Left lung (tissue), 10 donors: ENCODE data around the gene ICA1. TPM values are rescaled to one million over a fixed set of nuclear protein-coding genes. Genes with fewer than 3 reads are reported as not detected.

Experiments
- ATAC-seq: fragments of 200-7000 bp; cut with Tn5 transposase; one replicate; pipeline ENCODE4 v1.9.1; 2020; ENCODE audit warnings: moderate library complexity
- DNase-seq, 4 donors: peaks; one replicate each; pipeline ENCODE4 v3.0.0-alpha.2; 2013 to 2020
- H3K27ac ChIP-seq, 2 donors: fragments of 200-600 bp; sonication (generic) in 1 of 2; one replicate each; pipeline versions ENCODE4 v1.5.0 to v1.8.0; 2020 to 2021
- H3K27me3 ChIP-seq, 2 donors: fragments of 200-600 bp; sonication (generic) in 1 of 2; one replicate each; pipeline versions ENCODE4 v1.5.0 to v1.8.0; 2020 to 2021
- H3K36me3 ChIP-seq, 2 donors: fragments of 200-600 bp; sonication (generic) in 1 of 2; one replicate each; pipeline versions ENCODE4 v1.5.0 to v1.8.0; 2020 to 2021
- H3K4me1 ChIP-seq, 2 donors: fragments of 200-600 bp; one replicate each; pipeline ENCODE4 v1.8.0; 2021
- H3K4me3 ChIP-seq, 2 donors: fragments of 200-600 bp; sonication (generic) in 1 of 2; one replicate each; pipeline versions ENCODE4 v1.5.0 to v1.8.0; 2020 to 2021; ENCODE audit warnings: mild to moderate bottlenecking in 1 of 2
- H3K9me3 ChIP-seq, 2 donors: fragments of 200-600 bp; sonication (generic) in 1 of 2; one replicate each; pipeline versions ENCODE4 v1.5.0 to v1.8.0; 2020 to 2021
- CTCF ChIP-seq, 2 donors: fragments of 200-600 bp; sonication (generic) in 1 of 2; IDR thresholded peaks; one replicate each; pipeline versions ENCODE4 v1.5.0 to v1.8.0; 2021; ENCODE audit warnings: antibody characterized with exemption in 2 of 2
- intact Hi-C, 2 donors: fragments of 100-400 bp; cut with DNase I; formaldehyde crosslinking; loops; one replicate each; pipeline versions ENCODE4 v1.11.2 to v1.14.2; 2022
- polyA plus RNA-seq, 6 donors: library from polyadenylated mRNA; unstranded; fragments of 120-200 nt; gene quantifications; one replicate each; pipeline ENCODE4 v1.2.1, GENCODE V29; 2013; ENCODE audit not compliant: insufficient read length in 6 of 6
- total RNA-seq, 2 donors: library from RNA; stranded (reverse); fragmentation: NEBNext Ultra II Directional; extraction: Animal tissue kit (Norgen Biotek cat#: 25700); gene quantifications; one replicate each; pipeline ENCODE4 v1.2.1, GENCODE V29; 2021
- donor health status: DM: no; HTN: yes; CAD: no.
- donor health status: DM: no; HTN: no; CAD: no.

The ICA1 gene
- total and polyA plus RNA-seq, 8 donors: 22.4 to 53.3 (median 40.5) TPM

GRCh38 chr7:8136051-8136730 is 125.8 kb downstream of the ICA1 start:
- Histone ChIP-seq H3K36me3 (peaks cover 0 to 16% of the 10 kb centered on the region in 2 donors), H3K27me3 (no peaks in the 10 kb centered on the region), H3K27ac (no peak overlapping the region), H3K9me3 (no peaks in the 10 kb centered on the region), H3K4me3 (no peak overlapping the region), H3K4me1 (no peaks in the 10 kb centered on the region)
- intact Hi-C loops: no loop called here
- no peak for TF ChIP-seq CTCF (IDR thresholded peaks at IDR 0.05)
- DNase-seq (no peak), ATAC-seq (no peak)

- no peaks in the 10 kb centered on the region for H3K27me3 ChIP-seq
- intact Hi-C loops: no loop called here
- H3K36me3 ChIP-seq: peaks cover 0 to 9% of the 10 kb centered on the region in 2 donors
- no peak overlapping the region for H3K27ac ChIP-seq
- TF ChIP-seq CTCF (IDR thresholded peaks at IDR 0.05): no peak
- DNase-seq: no peak
- no peak for ATAC-seq
- no peak overlapping the region for H3K4me3 ChIP-seq
- H3K9me3 ChIP-seq: no peaks in the 10 kb centered on the region
- no peaks in the 10 kb centered on the region for H3K4me1 ChIP-seq
These were observed 126.5 kb downstream of the ICA1 start for GRCh38 chr7:8135417-8135816.

- TF ChIP-seq CTCF (IDR thresholded peaks at IDR 0.05): no peak
- H3K4me1 ChIP-seq: no peaks in the 10 kb centered on the region
- no peaks in the 10 kb centered on the region for H3K27me3 ChIP-seq
- DNase-seq (no peak), ATAC-seq (no peak)
- intact Hi-C loops: no loop called here
- H3K4me3 ChIP-seq: no peak overlapping the region
- peaks cover 0 to 9% of the 10 kb centered on the region in 2 donors for H3K36me3 ChIP-seq
- H3K9me3 ChIP-seq: no peaks in the 10 kb centered on the region
- H3K27ac ChIP-seq: no peak overlapping the region
These were observed 127.8 kb downstream of the ICA1 start for GRCh38 chr7:8134089-8134733.

- no peak for DNase-seq
- ATAC-seq: no peak
- H3K4me3 ChIP-seq: no peak overlapping the region
- no peaks in the 10 kb centered on the region for H3K27me3 ChIP-seq
- no peaks in the 10 kb centered on the region for H3K4me1 ChIP-seq
- no peak overlapping the region for H3K27ac ChIP-seq
- H3K36me3 ChIP-seq: peaks cover 0 to 6% of the 10 kb centered on the region in 2 donors
- intact Hi-C loops: no loop called here
- no peak for TF ChIP-seq CTCF (IDR thresholded peaks at IDR 0.05)
- H3K9me3 ChIP-seq: no peaks in the 10 kb centered on the region
These were observed 128.6 kb downstream of the ICA1 start for GRCh38 chr7:8133188-8133848.
